HepG2 (cell line): ENCODE data around the gene ARHGAP26. TPM values are rescaled to one million over a fixed set of nuclear protein-coding genes. Genes with fewer than 3 reads are reported as not detected.
A peak's percentile ranks its signal among the peaks of the same experiment; 100 is the strongest.

Experiments used
- CAMTA2 ChIP-seq: sonication (generic); formaldehyde crosslinking; IDR thresholded peaks from 2 replicates; pipeline ENCODE4 v1.4.0; 2020; ENCODE audit warnings: mild to moderate bottlenecking, missing genetic modification reagents, borderline replicate concordance
- CHD2 ChIP-seq: IDR thresholded peaks from 2 replicates; pipeline ENCODE4 v1.6.1; 2011; ENCODE audit warnings: low read depth, low read length, improper control_type of control experiment
- DR1 ChIP-seq: sonication (generic); formaldehyde crosslinking; IDR thresholded peaks from 2 replicates; pipeline ENCODE4 v1.8.0; 2021; ENCODE audit warnings: mild to moderate bottlenecking, missing genetic modification reagents, inconsistent platforms
- FOXM1 ChIP-seq: sonication (generic); formaldehyde crosslinking; IDR thresholded peaks from 2 replicates; pipeline ENCODE4 v1.5.0; 2020; ENCODE audit warnings: missing genetic modification reagents
- IKZF1 ChIP-seq: fragments of 450-650 bp; IDR thresholded peaks from 2 replicates; pipeline ENCODE4 v1.7.1; 2016
- MAF1 ChIP-seq: sonication (generic); formaldehyde crosslinking; IDR thresholded peaks from 2 replicates; pipeline ENCODE4 v1.5.0; 2020; ENCODE audit warnings: missing genetic modification reagents, borderline replicate concordance
- NFATC3 ChIP-seq: sonication (generic); formaldehyde crosslinking; IDR thresholded peaks from 2 replicates; pipeline ENCODE4 v1.5.1; 2020; ENCODE audit warnings: mild to moderate bottlenecking, missing genetic modification reagents
- PAWR ChIP-seq: sonication (generic); formaldehyde crosslinking; IDR thresholded peaks from 2 replicates; pipeline ENCODE4 v1.4.0; 2020; ENCODE audit warnings: missing genetic modification reagents, mild to moderate bottlenecking, borderline replicate concordance
- PBX2 ChIP-seq: IDR thresholded peaks from 2 replicates; pipeline ENCODE4 v1.6.1; 2016; ENCODE audit warnings: control low read depth
- PHF8 ChIP-seq: sonication (generic); formaldehyde crosslinking; IDR thresholded peaks from 2 replicates; pipeline ENCODE4 v1.5.0; 2020; ENCODE audit warnings: missing genetic modification reagents
- REST ChIP-seq, 2 experiments: IDR thresholded peaks; 2 replicates each; pipeline ENCODE4 v1.6.1; 2011 to 2012; ENCODE audit warnings: low read length in 2 of 2, borderline replicate concordance in 1 of 2, low read depth in 1 of 2, mild to moderate bottlenecking in 1 of 2, moderate library complexity in 1 of 2
- RFXAP ChIP-seq: sonication (generic); formaldehyde crosslinking; IDR thresholded peaks from 2 replicates; pipeline ENCODE4 v1.4.0; 2020; ENCODE audit warnings: missing genetic modification reagents, borderline replicate concordance
- SP140L ChIP-seq: sonication (generic); formaldehyde crosslinking; IDR thresholded peaks from 2 replicates; pipeline ENCODE4 v1.4.0; 2020; ENCODE audit warnings: missing genetic modification reagents, borderline replicate concordance
- TAF15 ChIP-seq: fragments of 200-400 bp; formaldehyde crosslinking; IDR thresholded peaks from one replicate; pipeline ENCODE4 v1.6.1; 2018; ENCODE audit warnings: mild to moderate bottlenecking, low read depth, low read length; ENCODE audit not compliant: poor library complexity, severe bottlenecking
- TCF7 ChIP-seq: sonication (generic); IDR thresholded peaks from 2 replicates; pipeline ENCODE4 v1.6.1; 2016; ENCODE audit warnings: antibody characterized with exemption, low read depth
- TRAFD1 ChIP-seq: sonication (generic); formaldehyde crosslinking; IDR thresholded peaks from 2 replicates; pipeline ENCODE4 v1.5.1; 2020; ENCODE audit warnings: missing genetic modification reagents, mild to moderate bottlenecking, borderline replicate concordance
- ZEB1 ChIP-seq: IDR thresholded peaks from 2 replicates; pipeline ENCODE4 v1.6.1; 2012; ENCODE audit warnings: mild to moderate bottlenecking, low read depth, inconsistent platforms; ENCODE audit not compliant: insufficient replicate concordance
- ZIK1 ChIP-seq: sonication (generic); formaldehyde crosslinking; IDR thresholded peaks from 2 replicates; pipeline ENCODE4 v1.5.0; 2020; ENCODE audit warnings: mild to moderate bottlenecking, low read depth, missing genetic modification reagents, borderline replicate concordance
- ZNF263 ChIP-seq: sonication (generic); formaldehyde crosslinking; IDR thresholded peaks from 2 replicates; pipeline ENCODE4 v1.4.0; 2020; ENCODE audit warnings: missing genetic modification reagents
- ZNF3 ChIP-seq: IDR thresholded peaks from 2 replicates; pipeline ENCODE4 v1.7.0; 2017; ENCODE audit warnings: inconsistent platforms
- ZNF572 ChIP-seq: sonication (generic); formaldehyde crosslinking; IDR thresholded peaks from 2 replicates; pipeline ENCODE4 v1.5.1; 2020; ENCODE audit warnings: mild to moderate bottlenecking, missing genetic modification reagents
- ZNF607 ChIP-seq: sonication (generic); formaldehyde crosslinking; IDR thresholded peaks from 2 replicates; pipeline ENCODE4 v1.5.1; 2020; ENCODE audit warnings: missing genetic modification reagents, mild to moderate bottlenecking, borderline replicate concordance
- polyA plus RNA-seq, 8 experiments: library from polyadenylated mRNA; depleted of rRNA in 3 of 8; stranded (reverse) in 7 of 8; unstranded in 1 of 8; fragments of >200 nt; fragmentation: Illumina TruSeq in 4 of 8; extraction: Trizol in 4 of 8; gene quantifications; 2 replicates each; pipeline versions ENCODE4 v1.2.1 to v1.2.3, GENCODE V29; 2011 to 2016; ENCODE audit warnings: low read depth in 4 of 8, missing spikeins in 1 of 8, mixed read lengths in 1 of 8; ENCODE audit not compliant: insufficient read depth in 1 of 8
- total RNA-seq, 5 experiments: library from RNA; depleted of rRNA; stranded (reverse); fragments of >200 nt; fragmentation: Illumina TruSeq; extraction: Trizol; gene quantifications; 2 replicates each; pipeline ENCODE4 v1.2.3, GENCODE V29; 2016; ENCODE audit warnings: low read depth in 1 of 5
- TF ChIP-seq, protein P1 (sequence below): IDR thresholded peaks from 2 replicates; pipeline ENCODE4 v1.6.1; 2016; ENCODE audit warnings: low read depth, control low read depth

ARHGAP26 gene
- total and polyA plus RNA-seq, 2 of the 13 experiments (the other 11 are each of a cell fraction or from before 2014, with no cell fraction given), result 9.6 to 18.2 TPM

DNA sequence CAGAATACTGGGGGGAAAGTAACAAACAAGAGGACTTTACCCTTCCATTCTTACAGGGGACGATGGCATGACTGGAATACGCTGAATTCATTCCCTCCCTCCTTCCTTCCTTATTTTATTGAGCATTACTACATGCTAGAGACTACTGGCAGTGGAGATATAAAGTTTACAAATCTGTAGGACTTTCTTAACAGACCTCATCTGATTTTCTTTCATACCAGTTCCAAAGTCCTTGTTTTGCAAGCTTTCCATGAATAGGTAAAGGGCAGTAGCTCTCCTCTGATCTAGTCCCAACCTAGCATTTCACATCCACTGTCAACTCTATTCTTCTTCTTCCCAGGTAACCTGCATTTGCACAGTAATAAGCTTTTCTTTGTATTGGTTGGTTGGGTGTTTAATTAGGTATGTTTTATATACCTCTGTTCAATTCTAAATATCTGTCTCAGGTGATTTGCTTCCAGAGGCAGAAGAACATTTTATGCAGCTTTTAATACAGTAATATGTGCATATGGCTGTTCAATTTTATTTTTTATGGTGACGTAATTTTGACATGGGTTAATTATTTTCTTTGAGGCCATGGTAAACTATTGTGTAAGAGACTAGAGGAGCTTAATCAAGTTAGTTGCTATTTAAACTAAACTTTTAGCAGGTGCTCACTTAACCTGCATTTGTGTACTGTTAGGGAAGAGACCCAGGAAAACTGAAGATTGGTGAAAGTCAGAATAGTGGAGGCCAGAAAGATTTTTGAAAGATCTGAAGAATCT, 150.9 kb downstream of the ARHGAP26 start (continued):
- TF ChIP-seq REST (IDR thresholded peaks at IDR 0.05; ENCODE audit: borderline replicate concordance in 1 of 2, low read depth in 1 of 2, low read length in 2 of 2), result no peak
- no peak for TF ChIP-seq PBX2 (CRISPR knock-in tag)
- no peak for TF ChIP-seq TAF15
- no peak for TF ChIP-seq RFXAP (CRISPR knock-in tag)
- no peak for TF ChIP-seq PHF8 (CRISPR knock-in tag)
- TF ChIP-seq ZEB1, result peak; percentile 63
- no peak for TF ChIP-seq ZNF3 (CRISPR knock-in tag)
- no peak for TF ChIP-seq CHD2
- TF ChIP-seq DR1, result no peak
- no peak for TF ChIP-seq TRAFD1 (CRISPR knock-in tag)
- no peak for TF ChIP-seq IKZF1
- peak; percentile 37; the same call in 1 of the 2 replicates for TF ChIP-seq TCF7
- TF ChIP-seq SP140L (CRISPR knock-in tag), result no peak
- TF ChIP-seq ZIK1 (CRISPR knock-in tag), result no peak
- no peak for TF ChIP-seq ZNF572 (CRISPR knock-in tag)
- no peak for TF ChIP-seq FOXM1 (CRISPR knock-in tag)
- no peak for TF ChIP-seq ZNF607 (CRISPR knock-in tag)
- TF ChIP-seq NFATC3 (CRISPR knock-in tag), result no peak
- TF ChIP-seq ZNF263 (CRISPR knock-in tag), result no peak
- TF ChIP-seq MAF1, result no peak
- TF ChIP-seq, protein P1, sequence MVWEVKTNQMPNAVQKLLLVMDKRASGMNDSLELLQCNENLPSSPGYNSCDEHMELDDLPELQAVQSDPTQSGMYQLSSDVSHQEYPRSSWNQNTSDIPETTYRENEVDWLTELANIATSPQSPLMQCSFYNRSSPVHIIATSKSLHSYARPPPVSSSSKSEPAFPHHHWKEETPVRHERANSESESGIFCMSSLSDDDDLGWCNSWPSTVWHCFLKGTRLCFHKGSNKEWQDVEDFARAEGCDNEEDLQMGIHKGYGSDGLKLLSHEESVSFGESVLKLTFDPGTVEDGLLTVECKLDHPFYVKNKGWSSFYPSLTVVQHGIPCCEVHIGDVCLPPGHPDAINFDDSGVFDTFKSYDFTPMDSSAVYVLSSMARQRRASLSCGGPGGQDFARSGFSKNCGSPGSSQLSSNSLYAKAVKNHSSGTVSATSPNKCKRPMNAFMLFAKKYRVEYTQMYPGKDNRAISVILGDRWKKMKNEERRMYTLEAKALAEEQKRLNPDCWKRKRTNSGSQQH (CRISPR knock-in tag), result no peak
- no peak for TF ChIP-seq CAMTA2 (CRISPR knock-in tag)
- TF ChIP-seq PAWR (CRISPR knock-in tag), result no peak
